ENCODE results near the gene UTP4.
"Not testable (repeated sequence)": the region's sequence is repeated elsewhere in the genome, so short reads cannot be mapped to it uniquely, and the experiment has no call there.

Gene UTP4

DNA sequence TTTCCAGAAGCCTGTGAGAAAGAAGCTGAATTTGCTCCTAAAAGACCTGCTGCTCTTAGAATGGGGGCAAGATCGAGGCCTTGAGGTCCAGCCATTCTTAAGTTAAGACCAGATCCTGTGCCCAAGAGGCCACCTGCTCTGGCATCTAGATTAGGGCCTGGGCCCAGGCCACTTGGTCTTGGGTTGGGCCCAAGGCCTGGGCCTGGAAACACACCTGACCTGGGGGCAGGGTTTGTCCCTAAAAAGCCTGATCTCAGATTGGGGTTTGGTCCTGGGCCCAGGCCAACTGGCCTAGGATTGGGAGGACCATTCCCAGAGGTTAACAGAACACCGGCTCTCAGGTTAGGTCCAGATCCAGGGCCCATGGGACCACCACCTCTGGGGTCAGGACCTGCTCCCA is 12.9 kb upstream of the UTP4 start:
- DNase-seq, result no peak
- Histone ChIP-seq H3K4me3 (ENCODE audit: low read depth, low read length) (no peak overlapping the region), H3K27ac (no peak overlapping the region), H3K27me3 (ENCODE audit: insufficient read depth, low read depth, severe bottlenecking) (no peaks in the 10 kb centered on the region), H3K36me3 (peaks cover 56% of the 10 kb centered on the region), H3K9me3 (ENCODE audit: severe bottlenecking) (no peaks in the 10 kb centered on the region)
- TF ChIP-seq, protein P1, sequence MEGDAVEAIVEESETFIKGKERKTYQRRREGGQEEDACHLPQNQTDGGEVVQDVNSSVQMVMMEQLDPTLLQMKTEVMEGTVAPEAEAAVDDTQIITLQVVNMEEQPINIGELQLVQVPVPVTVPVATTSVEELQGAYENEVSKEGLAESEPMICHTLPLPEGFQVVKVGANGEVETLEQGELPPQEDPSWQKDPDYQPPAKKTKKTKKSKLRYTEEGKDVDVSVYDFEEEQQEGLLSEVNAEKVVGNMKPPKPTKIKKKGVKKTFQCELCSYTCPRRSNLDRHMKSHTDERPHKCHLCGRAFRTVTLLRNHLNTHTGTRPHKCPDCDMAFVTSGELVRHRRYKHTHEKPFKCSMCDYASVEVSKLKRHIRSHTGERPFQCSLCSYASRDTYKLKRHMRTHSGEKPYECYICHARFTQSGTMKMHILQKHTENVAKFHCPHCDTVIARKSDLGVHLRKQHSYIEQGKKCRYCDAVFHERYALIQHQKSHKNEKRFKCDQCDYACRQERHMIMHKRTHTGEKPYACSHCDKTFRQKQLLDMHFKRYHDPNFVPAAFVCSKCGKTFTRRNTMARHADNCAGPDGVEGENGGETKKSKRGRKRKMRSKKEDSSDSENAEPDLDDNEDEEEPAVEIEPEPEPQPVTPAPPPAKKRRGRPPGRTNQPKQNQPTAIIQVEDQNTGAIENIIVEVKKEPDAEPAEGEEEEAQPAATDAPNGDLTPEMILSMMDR (IDR thresholded peaks at IDR 0.05; ENCODE audit: low read depth, low read length), result no peak

DNA sequence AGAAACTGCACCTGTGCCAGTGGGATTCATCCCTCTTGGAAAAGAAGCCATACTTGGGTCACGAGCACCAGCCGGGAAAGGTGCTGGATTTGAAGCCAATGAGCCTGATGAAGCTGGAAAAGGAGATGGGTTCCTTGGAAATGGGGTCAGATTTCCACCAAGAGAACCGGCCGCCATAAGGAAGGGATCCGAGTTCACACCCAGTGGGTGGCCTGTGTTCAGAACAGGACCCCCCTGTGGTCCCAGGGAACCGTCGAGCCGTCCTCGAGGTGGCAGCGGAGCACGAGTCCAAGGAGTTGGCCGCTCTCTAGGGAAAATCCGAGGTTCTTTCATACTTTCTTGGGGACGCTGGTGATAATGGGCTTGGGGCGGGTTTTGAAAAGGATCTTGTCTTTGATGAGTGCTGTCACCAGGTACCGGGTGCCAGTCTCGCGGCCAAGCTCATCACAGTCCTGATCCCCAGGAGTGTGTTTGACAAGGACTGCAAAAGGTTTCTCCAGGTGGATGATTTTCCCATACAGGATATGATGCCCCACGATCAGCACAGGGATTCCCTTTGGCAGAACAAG is 12.3 kb upstream of the UTP4 start:
- H3K36me3 ChIP-seq, result peaks cover 49% of the 10 kb centered on the region
- H3K9me3 ChIP-seq (ENCODE audit: severe bottlenecking), result no peaks in the 10 kb centered on the region
- no peak for DNase-seq
- no peak overlapping the region for H3K27ac ChIP-seq
- H3K27me3 ChIP-seq (ENCODE audit: insufficient read depth, low read depth, severe bottlenecking), result no peaks in the 10 kb centered on the region
- TF ChIP-seq, protein P1 (IDR thresholded peaks at IDR 0.05; ENCODE audit: low read depth, low read length), result no peak
- no peak overlapping the region for H3K4me3 ChIP-seq (ENCODE audit: low read depth, low read length)

DNA sequence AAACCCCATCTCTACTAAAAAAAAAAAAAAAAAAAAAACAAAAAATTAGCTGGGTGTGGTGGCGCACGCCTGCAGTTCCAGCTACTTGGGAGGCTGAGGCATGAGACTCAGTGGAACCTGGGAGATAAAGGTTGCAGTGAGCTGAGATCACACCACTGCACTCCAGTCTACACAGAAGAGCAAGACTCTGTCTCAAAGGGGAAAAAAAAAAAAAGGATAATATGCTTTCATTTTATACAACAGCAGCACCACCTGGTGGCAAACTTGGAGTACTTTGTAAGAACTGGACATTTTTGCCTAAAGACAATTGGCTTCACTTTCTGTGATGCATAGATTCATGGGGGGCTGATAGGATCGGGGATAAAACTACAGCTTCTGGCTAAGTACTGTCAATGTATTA is 8.5 kb upstream of the UTP4 start:
- Histone ChIP-seq H3K4me3 (ENCODE audit: low read depth, low read length) (no peak overlapping the region), H3K9me3 (ENCODE audit: severe bottlenecking) (no peaks in the 10 kb centered on the region), H3K36me3 (peaks cover 36% of the 10 kb centered on the region), H3K27ac (no peak overlapping the region), H3K27me3 (ENCODE audit: insufficient read depth, low read depth, severe bottlenecking) (no peaks in the 10 kb centered on the region)
- TF ChIP-seq, protein P1 (IDR thresholded peaks at IDR 0.05; ENCODE audit: low read depth, low read length), result peak; percentile 53
- peak; percentile 64 for DNase-seq

DNA sequence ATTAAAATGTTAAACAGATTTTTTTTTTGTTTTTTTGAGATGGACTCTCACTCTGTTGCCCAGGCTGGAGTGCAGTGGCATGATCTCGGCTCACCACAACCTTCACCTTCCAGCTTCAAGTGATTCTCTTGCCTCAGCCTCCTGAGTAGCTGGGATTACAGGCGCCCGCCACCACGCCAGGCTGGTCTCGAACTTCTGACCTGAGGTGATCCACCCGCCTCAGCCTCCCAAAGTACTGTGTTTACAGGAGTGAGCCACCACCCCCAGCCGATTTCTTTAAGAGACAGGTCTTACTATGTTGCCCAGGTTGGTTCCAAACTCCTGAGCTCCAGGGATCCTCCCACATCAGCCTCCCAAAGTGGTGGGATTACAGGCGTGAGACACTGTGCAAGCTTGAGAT is 8.0 kb upstream of the UTP4 start:
- peaks cover 33% of the 10 kb centered on the region for H3K36me3 ChIP-seq
- H3K27me3 ChIP-seq (ENCODE audit: insufficient read depth, low read depth, severe bottlenecking); DNase-seq; H3K9me3 ChIP-seq (ENCODE audit: severe bottlenecking); H3K4me3 ChIP-seq (ENCODE audit: low read depth, low read length); H3K27ac ChIP-seq: not testable (repeated sequence)

GRCh38 chr16:69124961-69125360 is 7.5 kb upstream of the UTP4 start:
- H3K4me3 ChIP-seq (ENCODE audit: low read depth, low read length); H3K9me3 ChIP-seq (ENCODE audit: severe bottlenecking); H3K27ac ChIP-seq; H3K27me3 ChIP-seq (ENCODE audit: insufficient read depth, low read depth, severe bottlenecking); DNase-seq: not testable (repeated sequence)
- H3K36me3 ChIP-seq, result peaks cover 29% of the 10 kb centered on the region

DNA sequence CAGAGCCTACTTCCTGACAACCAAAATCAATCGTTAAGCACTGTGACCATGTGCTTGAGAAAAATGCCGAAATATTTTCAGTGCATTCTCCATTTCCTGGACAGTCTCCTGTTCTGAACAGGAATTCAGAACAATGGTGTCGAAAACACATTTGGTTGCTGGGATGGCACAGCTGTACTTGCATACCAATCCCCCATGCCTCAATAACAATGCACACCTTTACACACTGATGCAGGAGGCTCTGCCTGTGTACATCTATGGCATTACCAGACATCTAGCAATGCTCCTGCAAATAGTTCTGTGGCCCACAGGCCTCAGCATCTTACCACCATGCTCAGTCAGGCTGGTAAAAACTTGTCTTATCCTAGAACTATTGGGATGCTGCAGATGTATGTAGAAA is 6.2 kb upstream of the UTP4 start:
- no peak for DNase-seq
- TF ChIP-seq, protein P1 (IDR thresholded peaks at IDR 0.05; ENCODE audit: low read depth, low read length), result no peak
- Histone ChIP-seq H3K36me3 (peaks cover 23% of the 10 kb centered on the region), H3K9me3 (ENCODE audit: severe bottlenecking) (no peaks in the 10 kb centered on the region), H3K4me3 (ENCODE audit: low read depth, low read length) (no peak overlapping the region), H3K27me3 (ENCODE audit: insufficient read depth, low read depth, severe bottlenecking) (no peaks in the 10 kb centered on the region), H3K27ac (no peak overlapping the region)

DNA sequence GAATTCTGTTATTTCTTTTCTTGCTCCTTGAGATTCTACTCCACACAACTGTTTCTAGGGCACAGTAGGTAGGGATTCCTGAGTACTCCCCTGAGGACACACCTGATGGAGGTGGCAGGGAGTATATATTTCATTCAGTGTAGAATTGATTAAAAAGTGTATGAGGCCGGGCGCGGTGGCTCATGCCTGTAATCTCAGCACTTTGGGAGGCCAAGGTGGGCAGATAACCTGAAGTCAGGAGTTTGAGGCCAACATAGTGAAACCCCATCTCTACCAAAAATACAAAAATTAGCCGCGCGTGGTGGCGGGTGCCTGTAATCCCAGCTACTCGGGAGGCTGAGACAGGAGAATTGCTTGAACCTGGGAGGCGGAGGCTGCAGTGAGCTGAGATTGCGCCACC is 5.6 kb upstream of the UTP4 start:
- H3K36me3 ChIP-seq, result peaks cover 24% of the 10 kb centered on the region
- DNase-seq; H3K27ac ChIP-seq; H3K4me3 ChIP-seq (ENCODE audit: low read depth, low read length); H3K9me3 ChIP-seq (ENCODE audit: severe bottlenecking); H3K27me3 ChIP-seq (ENCODE audit: insufficient read depth, low read depth, severe bottlenecking): not testable (repeated sequence)
